Measurements from ENCODE around the gene TOMM5. TPM values are rescaled to one million over a fixed set of nuclear protein-coding genes. Genes with fewer than 3 reads are reported as not detected.

TOMM5 gene
- total RNA-seq, 1 experiment from 2014 or later, result 161 TPM

- H3K4me1 ChIP-seq (ENCODE audit: control insufficient read depth in 1 of 2, insufficient read depth in 2 of 2, low read length in 2 of 2), result no peaks in the 10 kb centered on the region
- H3K27me3 ChIP-seq (ENCODE audit: insufficient read depth, low read length), result no peaks in the 10 kb centered on the region
- H2AFZ ChIP-seq (ENCODE audit: low read depth, low read length, poor library complexity, severe bottlenecking), result no peak overlapping the region
- H3K79me2 ChIP-seq (ENCODE audit: insufficient read depth, low read length), result peaks cover 17% of the 10 kb centered on the region
- ATAC-seq, result no peak
- no peak overlapping the region for H3K9ac ChIP-seq (ENCODE audit: low read length)
- H3K36me3 ChIP-seq (ENCODE audit: control insufficient read depth in 1 of 2, insufficient read depth in 2 of 2, low read length in 2 of 2), result 0 out of 4 replicates have a peak, but pooled peaks cover 4 to 6% of the 10 kb centered on the region in 2 experiments
- ChIA-PET POLR2A (no interaction called here), RAD21 (ENCODE audit: low non-redundant PET in 1 of 2, low total read pairs in 2 of 2, uncharacterized antibody in 2 of 2, unreplicated experiment in 2 of 2) (no interaction called here), CTCF (no interaction called here)
- no peak overlapping the region for H3K4me2 ChIP-seq (ENCODE audit: low read length)
- no peaks in the 10 kb centered on the region for H3K9me2 ChIP-seq (ENCODE audit: insufficient read depth)
- intact Hi-C loops (cut with micrococcal nuclease), result no loop called here
- H4K20me1 ChIP-seq (ENCODE audit: insufficient read depth), result 0 out of 2 replicates have a peak, but pooled peaks cover 4% of the 10 kb centered on the region
- DNase-seq (ENCODE audit: low read depth, low spot score), result no peak
- no peak overlapping the region for H3K4me3 ChIP-seq (replicated peaks in 1 of 2; ENCODE audit: low read depth in 1 of 2, low read length in 2 of 2)
- BruUV-seq (replicated peaks), result no TSS peak
- H3K27ac ChIP-seq (ENCODE audit: low read depth, low read length), result no peak overlapping the region
- H3K9me3 ChIP-seq (ENCODE audit: control insufficient read depth in 1 of 2, insufficient read depth in 1 of 2, low read depth in 1 of 2, low read length in 2 of 2), result peaks cover 0 to 4% of the 10 kb centered on the region in 2 experiments; a peak in 2 of 4 replicates
- TF ChIP-seq JUND (IDR thresholded peaks at IDR 0.05), result no peak
- no peak for TF ChIP-seq POLR2AphosphoS5 (IDR thresholded peaks at IDR 0.05; ENCODE audit: low read depth, low read length)
- TF ChIP-seq MAX (IDR thresholded peaks at IDR 0.05), result no peak
- TF ChIP-seq FOSL1 (IDR thresholded peaks at IDR 0.05; ENCODE audit: low read depth), result no peak
- TF ChIP-seq POLR2A (IDR thresholded peaks at IDR 0.05; ENCODE audit: borderline replicate concordance, extremely low read depth, insufficient read depth, insufficient read length), result no peak
- TF ChIP-seq ATF3 (IDR thresholded peaks at IDR 0.05), result no peak
- no peak for TF ChIP-seq TCF7L2 (IDR thresholded peaks at IDR 0.05; ENCODE audit: borderline replicate concordance, extremely low read depth, insufficient read depth, insufficient read length)
- no peak for TF ChIP-seq RAD21 (IDR thresholded peaks at IDR 0.05; ENCODE audit: low read depth)
- TF ChIP-seq CTCF (IDR thresholded peaks at IDR 0.05 in 2 of 3, conservative IDR thresholded peaks at IDR 0.05 in 1 of 3; ENCODE audit: borderline replicate concordance in 1 of 3, insufficient read depth in 1 of 3, low read depth in 2 of 3, low read length in 2 of 3), result no peak
- no peak for TF ChIP-seq ZFX (IDR thresholded peaks at IDR 0.05)
- TF ChIP-seq SRF (IDR thresholded peaks at IDR 0.05; ENCODE audit: low read depth), result no peak
- no peak for TF ChIP-seq EZH2 (IDR thresholded peaks at IDR 0.05)
- TF ChIP-seq ZNF274 (IDR thresholded peaks at IDR 0.05; ENCODE audit: low read depth, low read length), result no peak
- no peak for TF ChIP-seq ELF1 (IDR thresholded peaks at IDR 0.05; ENCODE audit: borderline replicate concordance, low read depth)
Observed at GRCh38 chr9:37563806-37564513, 28.4 kb downstream of the TOMM5 start.
